ENCODE measurements around the gene SLC26A1. TPM values are rescaled to one million over a fixed set of nuclear protein-coding genes. Genes with fewer than 3 reads are reported as not detected.

SLC26A1 gene
- total RNA-seq, 1 experiment from 2014 or later = 0.09 TPM

DNA sequence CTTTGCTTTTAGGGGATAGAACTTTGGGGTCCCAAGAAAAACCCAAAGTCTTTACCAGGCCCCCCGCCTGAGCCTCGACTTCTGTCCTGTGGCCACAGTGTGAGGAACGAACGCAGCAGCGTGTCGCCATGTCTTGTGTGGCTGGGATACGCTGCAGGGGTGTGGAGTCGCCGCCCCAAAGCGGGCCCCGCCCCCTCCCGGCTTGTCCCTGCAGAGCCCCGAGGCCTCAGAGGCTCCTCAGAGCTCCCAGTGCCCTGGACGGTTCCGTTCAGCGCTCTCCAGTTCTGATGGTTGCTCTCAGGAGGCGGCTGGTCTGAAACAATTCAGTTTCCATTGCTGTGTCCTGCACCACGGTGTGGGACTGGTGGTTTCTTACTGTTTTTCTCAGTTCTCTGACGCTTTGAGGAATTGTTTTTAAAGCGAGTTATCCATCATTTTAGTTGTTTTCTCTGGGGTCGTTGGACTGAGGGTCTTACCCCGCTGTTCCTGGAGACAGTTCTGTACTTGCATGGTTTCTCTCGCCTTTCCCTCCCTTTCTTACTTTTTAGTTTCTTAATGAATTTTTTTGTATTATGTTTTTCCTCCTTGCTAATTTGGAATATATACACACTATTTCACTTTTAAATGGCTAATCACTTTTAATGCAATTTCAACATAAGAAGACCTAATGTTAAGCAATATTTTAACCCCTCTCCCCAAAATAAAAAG lies 7.9 kb downstream of the SLC26A1 start:
- Histone ChIP-seq H3K79me1 (ENCODE audit: insufficient read depth, low read depth, low read length, poor library complexity, severe bottlenecking) (no peaks in the 10 kb centered on the region), H2BK15ac (ENCODE audit: low read depth, low read length) (no peak overlapping the region), H3K4ac (ENCODE audit: low read depth, low read length) (no peak overlapping the region), H3K4me1 (ENCODE audit: insufficient read depth, low read length) (peaks cover 3% of the 10 kb centered on the region; the same call in 1 of the 2 replicates), H3K23me2 (ENCODE audit: insufficient read length, low read depth, low read length, poor library complexity, severe bottlenecking) (peaks cover 3% of the 10 kb centered on the region), H3K23ac (ENCODE audit: insufficient read length, low read depth, low read length) (no peak overlapping the region), H2AK5ac (ENCODE audit: insufficient read length, low read length) (no peak overlapping the region), H2BK12ac (ENCODE audit: insufficient read length, low read depth, low read length) (no peak overlapping the region), H3K27me3 (ENCODE audit: insufficient read depth, low read length) (no peaks in the 10 kb centered on the region; the same call in 1 of the 2 replicates), H3T11ph (ENCODE audit: low read length) (no peak overlapping the region), H2BK5ac (ENCODE audit: insufficient read length, low read length) (no peak overlapping the region), H3K79me2 (ENCODE audit: insufficient read depth, low read length) (no peaks in the 10 kb centered on the region), H4K8ac (replicated peaks; ENCODE audit: insufficient read length, low read depth, low read length) (no peak overlapping the region), H3K18ac (ENCODE audit: insufficient read length, low read depth, low read length) (no peak overlapping the region), H3K27ac (ENCODE audit: insufficient read length, low read depth, low read length) (no peak overlapping the region), H3K4me2 (ENCODE audit: insufficient read depth, insufficient read length, low read length) (peak overlapping the region; percentile 31), H3K9me3 (ENCODE audit: control insufficient read depth, low read depth, low read length) (no peaks in the 10 kb centered on the region), H4K5ac (ENCODE audit: insufficient read length, low read depth, low read length) (no peak overlapping the region), H2AFZ (ENCODE audit: low read length) (peak overlapping the region; percentile 24), H4K91ac (ENCODE audit: insufficient read length, low read depth, low read length) (no peak overlapping the region), H2BK20ac (ENCODE audit: low read depth, low read length, poor library complexity, severe bottlenecking) (no peak overlapping the region), H2BK120ac (ENCODE audit: low read depth, low read length, poor library complexity, severe bottlenecking) (no peak overlapping the region), H3K56ac (ENCODE audit: insufficient read length, low read depth, low read length) (no peak overlapping the region), H3K14ac (ENCODE audit: insufficient read depth, low read length) (no peak overlapping the region), H3K9ac (ENCODE audit: extremely low read depth, insufficient read length, low read length) (no peak overlapping the region), H4K20me1 (ENCODE audit: control insufficient read depth, insufficient read depth, insufficient read length) (no peaks in the 10 kb centered on the region)
- Mint-ChIP-seq H3K27me3 (ENCODE audit: low read depth) (peaks cover 44% of the 10 kb centered on the region), H3K9me3 (0 out of 5 replicates have a peak, but pooled peaks cover 0 to 4% of the 10 kb centered on the region in 2 experiments), H3K36me3 (ENCODE audit: insufficient read depth in 1 of 3, low read depth in 3 of 3) (no peaks in the 10 kb centered on the region), H3K4me3 (peak overlapping the region; percentile 43 to 59), H3K27ac (no peak overlapping the region), H3K4me1 (peaks cover 11 to 13% of the 10 kb centered on the region in 2 experiments)
- peak; percentile 88 for DNase-seq
- no CpG with 5 or more reads among the region's 23 CpGs for WGBS (ENCODE audit: extremely low coverage, insufficient read length, low lambda C conversion rate)
- TF ChIP-seq, protein P1, sequence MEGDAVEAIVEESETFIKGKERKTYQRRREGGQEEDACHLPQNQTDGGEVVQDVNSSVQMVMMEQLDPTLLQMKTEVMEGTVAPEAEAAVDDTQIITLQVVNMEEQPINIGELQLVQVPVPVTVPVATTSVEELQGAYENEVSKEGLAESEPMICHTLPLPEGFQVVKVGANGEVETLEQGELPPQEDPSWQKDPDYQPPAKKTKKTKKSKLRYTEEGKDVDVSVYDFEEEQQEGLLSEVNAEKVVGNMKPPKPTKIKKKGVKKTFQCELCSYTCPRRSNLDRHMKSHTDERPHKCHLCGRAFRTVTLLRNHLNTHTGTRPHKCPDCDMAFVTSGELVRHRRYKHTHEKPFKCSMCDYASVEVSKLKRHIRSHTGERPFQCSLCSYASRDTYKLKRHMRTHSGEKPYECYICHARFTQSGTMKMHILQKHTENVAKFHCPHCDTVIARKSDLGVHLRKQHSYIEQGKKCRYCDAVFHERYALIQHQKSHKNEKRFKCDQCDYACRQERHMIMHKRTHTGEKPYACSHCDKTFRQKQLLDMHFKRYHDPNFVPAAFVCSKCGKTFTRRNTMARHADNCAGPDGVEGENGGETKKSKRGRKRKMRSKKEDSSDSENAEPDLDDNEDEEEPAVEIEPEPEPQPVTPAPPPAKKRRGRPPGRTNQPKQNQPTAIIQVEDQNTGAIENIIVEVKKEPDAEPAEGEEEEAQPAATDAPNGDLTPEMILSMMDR (conservative IDR thresholded peaks at IDR 0.05) = no peak

All from H9 (cell line).